AG09319 (cell line): ENCODE data around the gene ARMC7.

Source experiments
- DNase-seq: peaks from one replicate; pipeline ENCODE4 v3.0.0-alpha.2; 2010; ENCODE audit warnings: low read depth; ENCODE audit errors: extremely low read depth
- CTCF ChIP-seq: IDR thresholded peaks from 2 replicates; pipeline ENCODE4 v1.5.1; 2011; ENCODE audit warnings: low read depth, mild to moderate bottlenecking, inconsistent platforms, low read length, moderate library complexity

ARMC7 gene

GRCh38 chr17:75109407-75110233 lies at the start of gene ARMC7:
TSS of gene ARMC7 (plus strand) at chr17:75109969. CDS start at chr17:75110289, 320 bp downstream.
- TF ChIP-seq CTCF, result no peak
- no peak for DNase-seq

GRCh38 chr17:75060434-75061054 lies 49.2 kb upstream of the ARMC7 start:
- no peak for DNase-seq
- no peak for TF ChIP-seq CTCF

GRCh38 chr17:75061055-75061438 lies 48.7 kb upstream of the ARMC7 start:
- DNase-seq, result no peak
- TF ChIP-seq CTCF, result no peak

GRCh38 chr17:75061618-75062017 lies 48.2 kb upstream of the ARMC7 start:
- TF ChIP-seq CTCF, result no peak
- DNase-seq, result no peak

- no peak for DNase-seq
- TF ChIP-seq CTCF, result no peak
These were observed 46.6 kb upstream of the ARMC7 start for GRCh38 chr17:75063201-75063600.

- no peak for TF ChIP-seq CTCF
- no peak for DNase-seq
These were observed 46.1 kb upstream of the ARMC7 start for GRCh38 chr17:75063626-75064025.

- TF ChIP-seq CTCF, result no peak
- no peak for DNase-seq
These were observed 45.7 kb upstream of the ARMC7 start for GRCh38 chr17:75064040-75064439.
